Stomach (tissue), 9 donors: ENCODE measurements around the gene ATP6V1G1. TPM values are rescaled to one million over a fixed set of nuclear protein-coding genes. Genes with fewer than 3 reads are reported as not detected.
A peak's percentile ranks its signal among the peaks of the same experiment; 100 is the strongest.

Source experiments
- DNase-seq, 2 donors: peaks; one replicate each; pipeline versions ENCODE4 v3.0.0 to v3.0.0-alpha.2; 2013 to 2019
- H3K27ac ChIP-seq, 5 donors: fragments of 200-600 bp in 4 of 5; sonication (generic) in 4 of 5; one replicate each; pipeline ENCODE4 v1.5.1; 2013 to 2019; ENCODE audit warnings: mild to moderate bottlenecking in 1 of 5, moderate library complexity in 1 of 5
- H3K27me3 ChIP-seq, 3 donors: fragments of 200-600 bp; sonication (generic); one replicate each; pipeline ENCODE4 v1.5.1; 2017 to 2019; ENCODE audit warnings: mixed run types in 1 of 3
- H3K36me3 ChIP-seq, 4 donors: fragments of 200-600 bp; sonication (generic); 1 replicate in 3 of 4; 2 replicates in 1 of 4; pipeline ENCODE4 v1.5.1; 2016 to 2019
- H3K4me1 ChIP-seq, 4 donors: fragments of 200-600 bp; sonication (generic); one replicate each; pipeline ENCODE4 v1.5.1; 2016 to 2019
- H3K4me3 ChIP-seq, 4 donors: fragments of 200-600 bp; sonication (generic) in 3 of 4; one replicate each; pipeline ENCODE4 v1.5.1; 2016 to 2019; ENCODE audit warnings: mild to moderate bottlenecking in 1 of 4
- H3K9me3 ChIP-seq, 4 donors: fragments of 200-600 bp; sonication (generic); one replicate each; pipeline ENCODE4 v1.5.1; 2016 to 2019
- EP300 ChIP-seq: sonication (generic); formaldehyde crosslinking; IDR thresholded peaks from one replicate; pipeline ENCODE4 v1.6.1; 2017; ENCODE audit warnings: antibody characterized with exemption
- POLR2A ChIP-seq, 4 donors: fragments of 450-650 bp; IDR thresholded peaks; one replicate each; pipeline ENCODE4 v1.6.1; 2016; ENCODE audit warnings: antibody characterized with exemption in 4 of 4, control low read depth in 2 of 4, mild to moderate bottlenecking in 1 of 4, moderate library complexity in 1 of 4
- POLR2AphosphoS5 ChIP-seq, 3 donors: sonication (generic); formaldehyde crosslinking; IDR thresholded peaks; one replicate each; pipeline ENCODE4 v1.6.1; 2016; ENCODE audit warnings: antibody characterized with exemption in 3 of 3
- WGBS, 5 donors: extraction: QIAGEN DNeasy Blood & Tissue Kit in 3 of 5; methylation state at CpG; one replicate each; pipeline versions ENCODE4 v1.1.5 to v1.1.7; 2013 to 2018; 5-methylcytosine and 5-hydroxymethylcytosine counted together
- intact Hi-C: fragments of 100-400 bp; cut with DNase I; formaldehyde crosslinking; loops from one replicate; pipeline ENCODE4 v1.15.1; 2023; ENCODE audit warnings: low total_unique reads
- polyA plus RNA-seq, 3 donors: library from polyadenylated mRNA; stranded (reverse); fragments of 200-250 nt; gene quantifications; one replicate each; pipeline ENCODE4 v1.2.3, GENCODE V29; 2013
- total RNA-seq, 5 donors: library from RNA; depleted of rRNA; stranded (reverse); fragments of >200 nt; gene quantifications; one replicate each; pipeline versions ENCODE4 v1.1.0 to v1.2.3, GENCODE V29; 2014 to 2016
- TF ChIP-seq, protein P1 (sequence below), 7 experiments: fragments of 450-650 bp in 4 of 7; fragments of 200-600 bp in 3 of 7; sonication (generic) in 3 of 7; IDR thresholded peaks; one replicate each; pipeline ENCODE4 v1.5.1; 2016 to 2019; ENCODE audit warnings: antibody characterized with exemption in 7 of 7, control low read depth in 2 of 7, mild to moderate bottlenecking in 1 of 7
- donor health status: healthy with polysubstance abuse.
- donor health status: Bipolar disorder and iron deficiency.
- donor health status: healthy.

Gene ATP6V1G1
- total and polyA plus RNA-seq, 8 donors, result 27.5 to 302 (median 199) TPM

DNA sequence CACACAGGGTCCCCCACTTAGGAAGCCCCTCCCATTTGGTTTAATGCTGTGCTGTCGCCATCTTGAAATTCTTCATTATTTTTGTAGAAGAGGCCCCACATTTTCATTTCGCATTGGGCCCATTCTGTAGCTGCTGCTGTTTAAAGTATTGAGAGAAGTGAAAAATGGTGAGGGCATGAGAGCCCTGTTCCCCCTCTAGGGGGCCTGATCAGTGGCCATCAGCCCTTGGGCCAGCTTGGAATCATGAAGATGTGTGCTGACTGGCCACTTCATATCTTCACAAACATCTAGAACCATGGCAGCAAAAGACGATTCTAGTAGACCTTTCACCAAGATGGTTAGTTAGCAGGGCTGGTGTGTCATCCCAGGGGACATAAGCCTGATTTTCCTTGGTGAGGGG is 26.8 kb downstream of the ATP6V1G1 start:
- Histone ChIP-seq H3K27me3 (no peaks in the 10 kb centered on the region), H3K4me3 (no peak overlapping the region), H3K4me1 (peaks cover 24 to 59% (median 50%) of the 10 kb centered on the region in 4 donors), H3K36me3 (peaks cover 0 to 11% (median 4%) of the 10 kb centered on the region in 4 donors), H3K27ac (no peak overlapping the region), H3K9me3 (no peaks in the 10 kb centered on the region)
- TF ChIP-seq POLR2AphosphoS5 (IDR thresholded peaks at IDR 0.05), result no peak
- no peak for TF ChIP-seq POLR2A (IDR thresholded peaks at IDR 0.05)
- TF ChIP-seq EP300, result no peak
- TF ChIP-seq, protein P1, sequence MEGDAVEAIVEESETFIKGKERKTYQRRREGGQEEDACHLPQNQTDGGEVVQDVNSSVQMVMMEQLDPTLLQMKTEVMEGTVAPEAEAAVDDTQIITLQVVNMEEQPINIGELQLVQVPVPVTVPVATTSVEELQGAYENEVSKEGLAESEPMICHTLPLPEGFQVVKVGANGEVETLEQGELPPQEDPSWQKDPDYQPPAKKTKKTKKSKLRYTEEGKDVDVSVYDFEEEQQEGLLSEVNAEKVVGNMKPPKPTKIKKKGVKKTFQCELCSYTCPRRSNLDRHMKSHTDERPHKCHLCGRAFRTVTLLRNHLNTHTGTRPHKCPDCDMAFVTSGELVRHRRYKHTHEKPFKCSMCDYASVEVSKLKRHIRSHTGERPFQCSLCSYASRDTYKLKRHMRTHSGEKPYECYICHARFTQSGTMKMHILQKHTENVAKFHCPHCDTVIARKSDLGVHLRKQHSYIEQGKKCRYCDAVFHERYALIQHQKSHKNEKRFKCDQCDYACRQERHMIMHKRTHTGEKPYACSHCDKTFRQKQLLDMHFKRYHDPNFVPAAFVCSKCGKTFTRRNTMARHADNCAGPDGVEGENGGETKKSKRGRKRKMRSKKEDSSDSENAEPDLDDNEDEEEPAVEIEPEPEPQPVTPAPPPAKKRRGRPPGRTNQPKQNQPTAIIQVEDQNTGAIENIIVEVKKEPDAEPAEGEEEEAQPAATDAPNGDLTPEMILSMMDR (IDR thresholded peaks at IDR 0.05), result no peak
- intact Hi-C loops, result no loop called here
- 85 to 93% (median 90%) methylated on average over 3 of the region's 3 CpGs for WGBS, 5 donors
- DNase-seq, result no peak

DNA sequence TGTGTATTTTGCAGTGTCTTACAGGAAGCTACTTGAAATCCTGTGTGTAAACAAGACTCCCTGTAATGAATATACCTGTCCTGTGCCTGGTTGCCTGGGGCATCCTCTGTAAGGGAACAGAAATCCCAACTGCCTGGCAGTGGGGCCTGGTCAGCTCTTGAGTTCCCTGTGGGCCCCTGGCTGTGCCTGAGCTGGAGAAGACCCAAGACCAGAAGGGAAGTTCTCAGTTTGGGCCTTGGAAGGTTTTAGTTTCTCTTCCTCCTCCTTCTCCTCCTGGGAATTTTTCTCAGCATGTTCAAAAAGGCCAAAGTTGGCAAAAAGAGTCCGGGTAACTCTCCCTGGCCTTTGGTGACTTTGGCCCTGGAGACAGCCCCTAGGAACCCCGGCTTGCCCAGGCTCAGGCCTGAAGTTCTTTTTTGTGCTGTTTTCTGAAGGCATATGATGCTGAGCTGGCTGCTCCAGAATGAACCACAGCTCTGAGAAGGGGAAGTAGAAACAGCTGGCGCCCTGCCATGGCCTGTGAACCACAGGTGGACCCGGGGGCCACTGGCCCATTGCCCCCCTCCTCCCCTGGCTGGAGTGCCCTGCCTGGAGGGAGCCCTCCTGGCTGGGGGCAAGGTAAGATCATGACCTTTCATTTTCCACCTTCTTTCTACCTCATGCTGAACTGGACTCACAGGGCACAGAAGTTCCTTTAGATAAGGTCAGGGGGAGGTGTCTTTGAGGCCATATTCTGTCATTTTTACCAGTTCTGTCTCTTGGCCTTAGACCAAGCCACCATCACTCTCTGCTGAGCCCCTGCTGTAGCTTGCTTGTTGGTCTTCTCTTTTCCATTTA is 29.3 kb downstream of the ATP6V1G1 start:
- peaks cover 0 to 14% (median 4%) of the 10 kb centered on the region in 4 donors for H3K36me3 ChIP-seq
- 30 to 46% (median 35%) methylated on average over 3 to 4 of the region's 4 CpGs for WGBS, 5 donors
- intact Hi-C loops, result no loop called here
- peaks cover 24 to 61% (median 45%) of the 10 kb centered on the region in 4 donors for H3K4me1 ChIP-seq
- H3K4me3 ChIP-seq, result no peak overlapping the region
- TF ChIP-seq, protein P1 (IDR thresholded peaks at IDR 0.05), result no peak
- TF ChIP-seq POLR2A (IDR thresholded peaks at IDR 0.05) (no peak), EP300 (no peak), POLR2AphosphoS5 (IDR thresholded peaks at IDR 0.05) (no peak)
- DNase-seq, result peak; percentile 47 to 72
- H3K9me3 ChIP-seq, result no peaks in the 10 kb centered on the region
- peak overlapping the region; percentile 46 to 88 (median 70) for H3K27ac ChIP-seq
- H3K27me3 ChIP-seq, result no peaks in the 10 kb centered on the region

DNA sequence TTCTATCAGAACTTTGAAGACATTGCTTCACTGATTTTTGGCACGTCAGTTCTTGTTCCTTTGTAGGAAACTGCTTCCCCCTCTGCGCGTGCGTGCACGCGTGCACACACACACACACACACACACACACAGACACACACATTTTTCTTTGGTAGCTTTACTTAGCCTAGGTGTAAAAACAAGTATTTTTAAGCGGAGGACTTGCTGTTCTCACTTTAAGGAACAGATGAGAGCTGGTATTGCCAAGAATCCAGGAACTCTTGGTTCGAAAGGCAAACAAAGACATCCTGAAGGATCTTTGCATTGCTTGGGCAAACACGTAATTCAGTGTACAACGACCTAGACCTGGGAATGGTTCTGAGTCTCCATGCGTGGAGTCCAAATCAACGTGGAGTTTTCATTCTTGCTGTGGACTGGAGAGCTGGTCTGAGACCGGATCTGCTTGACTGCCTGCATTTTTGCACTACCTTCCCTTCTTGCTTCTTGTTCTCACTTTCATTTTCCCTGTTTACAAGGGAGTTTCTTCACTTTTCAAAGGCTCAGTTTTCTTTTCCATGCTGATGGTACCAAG is 31.7 kb downstream of the ATP6V1G1 start:
- WGBS, 5 donors, result 25 to 62% (median 41%) methylated on average over 13 of the region's 13 CpGs
- TF ChIP-seq POLR2AphosphoS5 (IDR thresholded peaks at IDR 0.05) (peak in 2 of 3 donors; percentile 20 to 28), EP300 (no peak), POLR2A (IDR thresholded peaks at IDR 0.05) (no peak)
- TF ChIP-seq, protein P1 (IDR thresholded peaks at IDR 0.05), result no peak
- DNase-seq, result peak; percentile 58 to 66
- intact Hi-C loops, result no loop called here
- H3K27ac ChIP-seq, result peak overlapping the region; percentile 65 to 88 (median 71)
- H3K4me1 ChIP-seq, result peaks cover 15 to 47% (median 30%) of the 10 kb centered on the region in 4 donors
- H3K9me3 ChIP-seq, result no peaks in the 10 kb centered on the region
- peaks cover 0 to 31% (median 8%) of the 10 kb centered on the region in 4 donors for H3K36me3 ChIP-seq
- no peaks in the 10 kb centered on the region for H3K27me3 ChIP-seq
- H3K4me3 ChIP-seq, result peak overlapping the region in 3 of 4 donors; percentile 12 to 25 (median 20)

DNA sequence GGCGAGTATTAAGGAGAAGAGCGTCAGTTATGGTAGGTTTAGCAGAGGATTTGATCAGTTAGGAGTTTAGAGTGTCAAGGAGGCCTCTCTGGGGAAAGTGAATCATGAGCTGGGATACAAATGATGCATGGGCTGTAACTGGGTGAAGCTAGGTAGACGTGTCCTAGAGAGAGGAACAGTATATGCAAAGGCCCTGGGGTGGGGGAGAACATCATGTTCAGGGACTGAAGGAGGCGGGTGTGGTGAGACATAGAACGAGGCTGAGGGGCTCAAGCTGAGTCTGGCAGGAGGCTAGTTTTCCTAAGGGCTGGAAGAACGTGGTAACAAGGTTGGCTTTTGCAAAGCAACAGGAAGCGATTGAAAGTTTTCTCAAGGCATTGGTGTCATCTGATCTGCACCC is 34.0 kb downstream of the ATP6V1G1 start:
- H3K27ac ChIP-seq, result peak overlapping the region in 3 of 5 donors; percentile 30 to 88 (median 34)
- TF ChIP-seq, protein P1 (IDR thresholded peaks at IDR 0.05), result no peak
- TF ChIP-seq POLR2A (IDR thresholded peaks at IDR 0.05) (no peak), EP300 (no peak)
- H3K4me1 ChIP-seq, result peaks cover 13 to 45% (median 25%) of the 10 kb centered on the region in 4 donors
- intact Hi-C loops, result no loop called here
- H3K27me3 ChIP-seq, result no peaks in the 10 kb centered on the region
- H3K4me3 ChIP-seq, result no peak overlapping the region
- no peaks in the 10 kb centered on the region for H3K9me3 ChIP-seq
- H3K36me3 ChIP-seq, result peaks cover under 1 to 51% (median 23%) of the 10 kb centered on the region in 4 donors
- no peak for DNase-seq
- 75 to 86% (median 78%) methylated on average over 7 of the region's 7 CpGs for WGBS, 5 donors
